SIG-M5 treated with dmso at 0.1 percent for 504 hours (cell line): ENCODE data around the gene TOP2B.

Experiments
- DNase-seq: peaks from one replicate; lab custom pipeline; 2025; ENCODE audit not compliant: unreplicated experiment; lab: John Stamatoyannopoulos, UW

The TOP2B gene

GRCh38 chr3:25566358-25566920 lies 98.3 kb downstream of the TOP2B start:
- no peak for DNase-seq

- no peak for DNase-seq
Observed at GRCh38 chr3:25565807-25566206, 98.9 kb downstream of the TOP2B start.

- no peak for DNase-seq
Observed at GRCh38 chr3:25564075-25564474, 100.6 kb downstream of the TOP2B start.

- no peak for DNase-seq
Observed at GRCh38 chr3:25563601-25564000, 101.1 kb downstream of the TOP2B start.

GRCh38 chr3:25558796-25559195 lies 105.9 kb downstream of the TOP2B start:
- DNase-seq = no peak

- DNase-seq = no peak
Observed at GRCh38 chr3:25558121-25558520, 106.6 kb downstream of the TOP2B start.

GRCh38 chr3:25557694-25558093 lies 107.0 kb downstream of the TOP2B start:
- DNase-seq = no peak

GRCh38 chr3:25556447-25556846 lies 108.3 kb downstream of the TOP2B start:
- no peak for DNase-seq

GRCh38 chr3:25555695-25556437 lies 108.8 kb downstream of the TOP2B start:
- DNase-seq = no peak

- DNase-seq = no peak
Observed at GRCh38 chr3:25554376-25554775, 110.3 kb downstream of the TOP2B start.

GRCh38 chr3:25552251-25552650 lies 112.5 kb downstream of the TOP2B start:
- no peak for DNase-seq

- no peak for DNase-seq
Observed at GRCh38 chr3:25548836-25549235, 115.9 kb downstream of the TOP2B start.

- DNase-seq = no peak
Observed at GRCh38 chr3:25547943-25548674, 116.6 kb downstream of the TOP2B start.
